Gastroesophageal sphincter (tissue), 3 donors: ENCODE measurements around the gene HPD.

Experiments used
- EP300 ChIP-seq: sonication (generic); formaldehyde crosslinking; IDR thresholded peaks from one replicate; pipeline ENCODE4 v1.6.1; 2017; ENCODE audit warnings: antibody characterized with exemption, mild to moderate bottlenecking
- POLR2A ChIP-seq, 2 donors: fragments of 450-650 bp; IDR thresholded peaks; one replicate each; pipeline ENCODE4 v1.6.1; 2017; ENCODE audit warnings: antibody characterized with exemption in 2 of 2, mild to moderate bottlenecking in 2 of 2, moderate library complexity in 1 of 2
- POLR2AphosphoS5 ChIP-seq: sonication (generic); formaldehyde crosslinking; IDR thresholded peaks from one replicate; pipeline ENCODE4 v1.6.1; 2017; ENCODE audit warnings: antibody characterized with exemption
- TF ChIP-seq, protein P1 (sequence below), 4 experiments: fragments of 200-600 bp in 2 of 4; fragments of 450-650 bp in 2 of 4; sonication (generic) in 1 of 4; IDR thresholded peaks; one replicate each; pipeline ENCODE4 v1.5.1; 2017 to 2019; ENCODE audit warnings: antibody characterized with exemption in 4 of 4, mild to moderate bottlenecking in 2 of 4, moderate library complexity in 2 of 4

GRCh38 chr12:121860257-121860656 is 1.6 kb upstream of the HPD start:
- TF ChIP-seq POLR2A (IDR thresholded peaks at IDR 0.05), result no peak
- TF ChIP-seq, protein P1, sequence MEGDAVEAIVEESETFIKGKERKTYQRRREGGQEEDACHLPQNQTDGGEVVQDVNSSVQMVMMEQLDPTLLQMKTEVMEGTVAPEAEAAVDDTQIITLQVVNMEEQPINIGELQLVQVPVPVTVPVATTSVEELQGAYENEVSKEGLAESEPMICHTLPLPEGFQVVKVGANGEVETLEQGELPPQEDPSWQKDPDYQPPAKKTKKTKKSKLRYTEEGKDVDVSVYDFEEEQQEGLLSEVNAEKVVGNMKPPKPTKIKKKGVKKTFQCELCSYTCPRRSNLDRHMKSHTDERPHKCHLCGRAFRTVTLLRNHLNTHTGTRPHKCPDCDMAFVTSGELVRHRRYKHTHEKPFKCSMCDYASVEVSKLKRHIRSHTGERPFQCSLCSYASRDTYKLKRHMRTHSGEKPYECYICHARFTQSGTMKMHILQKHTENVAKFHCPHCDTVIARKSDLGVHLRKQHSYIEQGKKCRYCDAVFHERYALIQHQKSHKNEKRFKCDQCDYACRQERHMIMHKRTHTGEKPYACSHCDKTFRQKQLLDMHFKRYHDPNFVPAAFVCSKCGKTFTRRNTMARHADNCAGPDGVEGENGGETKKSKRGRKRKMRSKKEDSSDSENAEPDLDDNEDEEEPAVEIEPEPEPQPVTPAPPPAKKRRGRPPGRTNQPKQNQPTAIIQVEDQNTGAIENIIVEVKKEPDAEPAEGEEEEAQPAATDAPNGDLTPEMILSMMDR (IDR thresholded peaks at IDR 0.05), result no peak
- TF ChIP-seq POLR2AphosphoS5, result no peak
- TF ChIP-seq EP300, result no peak
